ENCODE measurements around the gene RIPK1.
"Not testable (repeated sequence)": the region's sequence is repeated elsewhere in the genome, so short reads cannot be mapped to it uniquely, and the experiment has no call there.

Gene RIPK1

DNA sequence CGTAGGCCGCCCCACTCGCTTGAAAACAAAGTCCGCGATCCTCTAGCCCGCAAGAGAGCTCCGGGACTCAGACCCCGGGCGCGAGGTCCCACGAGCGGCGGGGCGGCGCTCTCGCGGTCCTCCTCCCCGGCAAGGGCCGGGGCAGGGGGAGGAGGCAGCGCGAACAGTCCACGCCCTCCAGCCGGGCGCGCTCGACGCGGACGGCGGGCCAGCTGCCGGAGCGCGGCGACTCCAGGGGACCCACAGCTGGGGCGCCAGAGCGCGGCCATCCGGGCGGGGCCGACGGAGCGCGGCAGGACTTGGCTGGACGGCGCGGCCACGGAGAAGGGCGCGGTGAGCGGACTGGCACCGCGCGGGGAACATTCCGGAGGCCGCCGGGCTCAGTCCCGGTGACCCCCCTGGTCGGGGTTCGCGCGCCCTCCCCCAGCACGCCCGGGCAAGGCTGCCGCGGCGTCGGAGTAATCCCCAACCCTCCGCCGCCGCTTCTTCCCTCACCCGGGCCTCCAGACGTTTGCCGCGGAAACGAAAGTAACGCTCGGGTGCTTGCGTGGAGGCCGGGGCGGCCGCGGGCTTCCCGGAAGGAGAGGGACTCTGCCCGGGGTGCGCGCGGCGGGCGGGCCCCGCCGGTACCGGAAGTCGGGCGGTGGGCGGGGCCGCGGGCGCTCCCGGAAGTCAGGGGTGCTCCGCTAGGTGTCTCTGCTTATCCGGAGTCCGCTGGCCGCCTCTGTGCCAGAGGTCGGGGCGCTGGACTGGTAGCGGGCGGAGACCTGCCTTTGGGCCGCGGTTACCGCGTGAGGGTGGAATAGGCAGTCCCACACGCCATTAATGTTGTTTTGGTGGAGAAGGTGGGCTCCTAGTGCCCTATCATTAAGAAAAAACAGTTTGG is at the start of gene RIPK1:
TSS of gene RIPK1 (plus strand) at position 166 of the 886 bp plus-strand sequence. CDS start 8,330 bp downstream, outside the sequence.
- peak; percentile 69 for DNase-seq

DNA sequence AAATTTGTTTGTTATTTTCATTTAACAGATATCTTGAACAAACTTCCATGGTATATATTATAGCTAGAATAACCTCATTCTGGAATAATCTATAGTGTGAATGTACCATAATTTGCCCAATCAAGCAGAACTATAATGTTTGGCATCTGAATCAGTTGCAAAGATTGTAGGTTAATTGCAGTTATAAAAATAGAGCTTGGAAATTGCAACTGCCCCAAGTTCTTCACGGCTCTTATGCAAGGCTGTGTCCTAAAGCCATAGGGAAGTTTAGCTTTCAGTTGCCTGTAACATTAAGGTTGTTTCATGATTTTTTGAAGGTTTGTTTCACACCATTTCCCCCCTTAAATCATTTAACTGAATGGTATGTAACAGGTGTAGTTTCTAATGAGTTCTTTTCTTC is 49.2 kb upstream of the RIPK1 start:
- DNase-seq = no peak

DNA sequence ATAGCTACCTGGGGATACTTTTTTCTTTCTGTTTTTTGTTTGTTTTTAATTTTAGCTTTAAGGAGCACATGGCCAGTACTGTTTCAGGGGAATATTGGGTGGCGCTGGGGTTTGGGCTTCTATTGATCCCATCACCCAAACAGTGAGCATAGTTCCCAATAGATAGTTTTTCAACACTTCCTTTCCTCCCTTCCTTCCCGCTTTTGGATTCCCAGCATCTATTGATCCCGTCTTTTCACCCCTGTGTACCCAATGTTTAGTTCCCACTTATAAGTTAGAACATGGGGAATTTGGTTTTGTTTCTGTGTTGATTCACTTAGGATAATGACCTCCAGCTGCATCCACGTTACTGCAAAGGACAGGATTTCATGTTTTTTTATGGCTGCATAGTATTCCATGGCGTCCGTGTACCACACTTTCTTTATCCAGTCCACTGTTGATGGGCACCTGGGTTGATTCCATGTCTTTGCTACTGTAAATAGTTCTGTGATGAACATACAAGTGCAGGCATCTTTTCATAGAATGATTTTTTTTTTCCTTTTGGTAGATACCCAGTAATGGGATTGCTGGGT is 48.5 kb upstream of the RIPK1 start:
- no peak for DNase-seq

DNA sequence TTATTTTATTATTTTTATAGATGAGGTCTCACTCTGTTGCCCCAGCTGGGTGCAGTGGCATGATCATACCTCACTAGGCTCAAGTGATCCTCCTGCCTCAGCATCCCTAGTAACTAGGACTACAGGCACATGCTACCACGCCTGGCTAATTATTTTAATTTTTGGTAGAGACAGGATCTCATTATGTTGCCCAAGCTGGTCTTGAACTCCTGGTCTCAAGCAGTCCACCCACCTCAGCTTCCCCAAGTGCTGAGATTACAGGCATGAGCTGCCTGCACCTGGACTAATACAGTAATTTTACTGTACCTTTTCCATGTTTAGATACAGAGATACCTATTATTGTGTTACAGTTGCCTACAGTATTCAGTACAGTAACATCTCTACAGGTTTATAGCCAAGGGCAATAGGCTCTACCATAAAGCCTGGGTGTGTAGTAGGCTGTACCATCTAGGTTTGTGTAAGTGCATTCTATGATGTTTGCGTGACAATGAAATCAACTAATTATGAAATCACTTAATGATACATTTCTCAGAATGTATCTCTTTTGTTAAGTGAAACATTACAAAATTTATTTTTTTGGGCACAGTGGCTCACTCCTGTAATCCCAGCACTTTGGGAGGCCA is 47.2 kb upstream of the RIPK1 start:
- DNase-seq = not testable (repeated sequence)

DNA sequence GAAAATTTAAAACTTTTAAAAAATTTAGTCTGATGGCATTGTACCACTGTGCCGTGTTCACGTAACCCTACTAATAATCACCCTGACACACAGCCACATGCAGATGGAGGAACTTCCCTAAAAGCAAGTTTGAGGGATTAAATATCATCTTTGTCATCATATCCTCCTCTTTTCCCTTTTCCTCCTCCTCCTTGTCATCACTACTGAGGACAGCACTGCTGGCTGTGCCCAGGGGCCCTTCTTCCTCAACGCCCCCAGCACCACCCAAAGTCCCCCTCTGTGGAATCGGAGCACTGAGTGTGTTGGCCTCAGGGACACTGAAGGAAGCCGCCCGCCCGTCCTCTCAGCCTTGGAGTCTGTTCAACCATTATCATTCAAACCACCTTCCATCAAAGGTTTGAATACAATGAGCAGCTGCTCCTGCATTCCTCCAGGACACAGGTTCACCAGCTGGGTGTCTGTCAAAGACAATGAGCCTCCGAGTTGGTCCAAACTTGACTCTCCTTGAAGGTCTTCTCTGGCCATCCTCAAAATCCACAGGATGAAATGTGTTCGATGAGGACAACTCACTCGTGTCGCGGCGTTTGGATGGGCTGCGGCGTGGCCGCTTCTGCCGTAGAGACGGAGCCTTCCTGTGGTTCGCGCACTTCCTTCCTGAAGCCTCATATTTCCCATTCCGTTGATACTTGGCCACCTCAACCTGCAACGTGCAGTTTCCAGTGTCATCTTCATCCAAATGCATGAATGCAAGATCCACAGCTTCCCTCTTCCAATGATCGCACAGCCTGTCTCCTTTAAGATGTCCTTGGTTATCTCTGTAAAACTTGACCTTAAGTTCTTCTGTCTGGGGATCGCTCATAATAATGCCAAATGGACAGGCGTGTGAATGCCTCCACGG is 45.3 kb upstream of the RIPK1 start:
- no peak for DNase-seq

DNA sequence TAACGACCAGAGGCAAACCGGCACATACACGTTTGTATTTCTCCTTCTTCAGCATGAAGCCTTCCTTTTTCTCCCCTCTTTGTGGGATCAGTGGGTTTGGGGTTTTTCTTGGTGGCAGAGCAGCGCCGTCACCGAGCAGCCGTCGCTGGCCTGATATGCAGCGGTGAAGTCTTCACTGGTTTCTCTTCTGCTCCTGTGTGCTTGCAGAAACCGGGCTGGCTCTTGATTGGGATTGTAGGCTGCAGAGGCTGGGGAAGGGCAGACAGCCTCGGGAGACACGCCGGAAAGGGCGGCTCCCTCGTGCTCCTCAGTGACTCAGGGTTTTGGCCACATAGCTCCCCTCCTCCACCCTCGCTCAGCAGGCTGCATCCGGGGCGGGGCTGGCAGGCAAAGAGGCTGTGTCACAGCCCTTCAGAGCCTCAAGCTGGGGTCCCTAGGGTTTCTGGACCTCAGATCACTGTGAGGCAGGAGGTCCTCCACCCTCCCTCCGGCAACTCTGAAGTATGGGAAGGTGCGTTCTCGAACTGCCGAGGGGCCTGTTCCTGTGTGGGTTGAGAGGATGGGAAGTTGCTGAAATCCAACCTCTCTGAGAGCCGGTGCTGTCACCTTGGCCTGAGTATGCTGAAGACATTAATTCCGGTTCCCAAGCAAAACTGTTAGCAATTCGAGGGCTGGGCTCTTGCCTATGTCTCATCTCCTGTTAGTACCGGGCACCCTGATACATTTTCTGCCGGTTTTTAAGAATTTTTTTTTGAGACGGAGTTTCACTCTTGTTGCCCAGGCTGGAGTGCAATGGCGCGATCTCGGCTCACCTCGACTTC is 44.4 kb upstream of the RIPK1 start:
- peak; percentile 66 for DNase-seq

DNA sequence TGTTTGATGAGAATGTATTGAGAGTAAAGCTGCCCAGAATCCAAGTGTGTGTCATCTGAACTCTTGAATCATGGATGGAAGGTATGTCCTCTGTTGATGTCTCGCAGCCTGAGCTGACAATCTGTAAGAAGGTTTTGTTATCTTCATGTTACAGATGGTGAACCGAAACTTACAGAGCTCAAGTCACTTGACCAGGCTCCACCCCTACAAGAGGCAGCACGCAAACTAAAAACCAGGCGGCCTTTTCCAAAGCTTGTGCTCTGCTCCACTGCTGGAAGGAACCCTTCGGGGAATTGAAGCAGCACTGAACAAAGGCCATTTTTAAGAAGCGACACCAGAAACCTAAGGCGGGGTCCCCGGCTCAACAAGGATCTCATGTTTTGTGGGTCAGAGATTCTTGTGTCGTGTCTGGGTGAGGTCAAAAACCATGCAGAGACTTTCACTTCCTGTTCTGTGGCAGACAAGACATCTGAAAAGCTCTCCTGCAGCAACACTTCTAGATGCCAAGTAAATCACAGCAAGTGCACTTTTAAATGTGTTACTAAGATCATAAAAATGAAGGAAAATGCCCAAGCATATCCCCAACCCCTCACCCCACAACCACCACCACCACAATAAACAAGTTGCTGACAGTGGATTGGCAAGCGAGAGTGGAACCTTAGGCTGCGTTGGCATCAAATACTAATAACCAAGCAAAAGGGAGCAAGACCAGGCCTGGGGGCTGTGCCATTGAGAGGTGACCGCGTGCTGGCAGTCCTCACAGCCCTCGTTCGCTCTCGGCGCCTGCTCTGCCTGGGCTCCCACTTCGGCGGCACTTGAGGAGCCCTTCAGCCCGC is 41.3 kb upstream of the RIPK1 start:
- DNase-seq = no peak

DNA sequence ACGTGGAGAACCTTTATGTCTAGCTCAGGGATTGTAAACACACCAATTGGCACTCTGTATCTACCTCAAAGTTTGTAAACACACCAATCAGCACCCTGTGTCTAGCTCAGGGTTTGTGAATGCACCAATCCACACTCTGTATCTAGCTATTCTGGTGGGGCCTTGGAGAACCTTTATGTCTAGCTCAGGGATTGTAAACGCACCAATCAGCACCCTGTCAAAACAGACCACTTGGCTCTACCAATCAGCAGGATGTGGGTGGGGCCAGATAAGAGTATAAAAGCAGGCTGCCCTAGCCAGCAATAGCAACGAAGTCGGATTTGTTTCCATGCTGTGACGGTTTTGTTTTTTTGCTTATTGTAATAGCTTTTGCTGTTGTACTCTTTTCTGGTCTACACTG is 40.1 kb upstream of the RIPK1 start:
- DNase-seq = not testable (repeated sequence)

DNA sequence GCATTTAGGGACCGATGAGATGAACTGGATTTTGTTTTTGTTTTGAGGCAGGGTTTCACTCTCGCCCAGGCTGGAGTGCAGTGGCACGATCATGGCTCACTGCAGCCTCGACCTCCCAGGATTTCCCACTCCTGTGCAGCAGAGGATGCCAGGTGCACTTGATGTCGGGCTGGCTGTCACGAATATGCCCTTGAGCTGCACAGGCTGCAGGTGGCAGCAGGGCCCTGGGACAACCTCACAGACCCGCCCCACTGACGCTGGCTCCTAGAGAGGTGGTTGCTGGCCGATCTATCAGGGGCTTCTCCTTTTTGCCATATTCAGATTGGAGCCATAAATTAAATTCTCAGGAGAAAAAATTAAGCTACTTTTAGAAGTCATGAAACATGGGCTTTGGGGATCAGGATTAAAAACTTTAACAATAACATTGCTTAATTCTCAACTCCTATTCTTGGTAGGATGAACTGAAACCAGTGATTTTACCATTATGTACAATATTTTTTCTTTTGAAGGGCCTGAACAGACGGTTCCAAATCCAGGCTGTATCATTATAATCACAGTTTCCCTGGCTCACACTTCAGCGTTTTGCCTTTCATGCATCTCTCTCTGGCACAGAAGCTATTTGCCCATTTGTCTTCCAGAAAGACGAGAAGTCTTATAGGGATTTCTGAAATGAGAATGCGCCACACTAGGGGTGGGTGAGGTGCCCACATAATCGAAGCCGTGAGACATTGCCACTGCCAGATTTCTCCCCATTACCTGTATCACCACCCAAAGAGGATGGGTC is 36.2 kb upstream of the RIPK1 start:
- no peak for DNase-seq

DNA sequence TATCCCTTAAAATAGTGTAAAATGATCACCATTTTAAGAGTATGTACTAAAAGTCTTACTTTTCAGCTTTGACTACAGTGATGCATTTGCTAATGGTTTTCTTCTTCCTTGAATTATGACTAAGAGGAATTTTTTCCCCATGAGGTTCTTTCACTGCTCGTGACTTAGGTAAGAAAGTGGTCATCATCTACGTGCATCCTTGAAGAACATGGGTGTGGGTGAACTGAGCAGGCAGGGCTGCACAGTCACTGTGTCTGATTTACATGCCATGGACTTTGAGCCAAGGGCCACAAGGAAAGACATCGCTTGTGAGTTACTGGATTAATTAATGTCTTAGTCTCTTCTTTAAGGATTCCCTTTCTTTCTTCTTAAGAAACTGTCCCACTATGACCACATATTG is 35.3 kb upstream of the RIPK1 start:
- no peak for DNase-seq

DNA sequence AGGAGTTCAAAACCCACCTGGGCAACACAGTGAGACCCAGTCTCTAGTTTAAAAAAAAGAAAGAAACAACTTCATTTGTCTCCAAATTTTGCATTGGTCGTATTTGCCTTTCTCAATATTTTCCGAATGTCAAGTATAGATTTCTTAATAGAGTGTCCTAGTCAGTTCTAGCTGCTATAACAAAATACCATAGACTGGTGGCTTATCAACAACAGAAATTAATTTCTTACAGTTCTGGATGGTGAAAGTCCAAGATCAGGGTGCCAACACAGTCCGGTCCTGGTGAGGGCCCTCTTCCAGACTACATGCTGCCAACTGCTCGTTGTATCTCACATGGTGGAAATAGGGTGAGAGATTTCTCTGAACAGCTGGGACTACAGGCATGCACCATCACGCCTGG is 34.6 kb upstream of the RIPK1 start:
- DNase-seq = no peak

DNA sequence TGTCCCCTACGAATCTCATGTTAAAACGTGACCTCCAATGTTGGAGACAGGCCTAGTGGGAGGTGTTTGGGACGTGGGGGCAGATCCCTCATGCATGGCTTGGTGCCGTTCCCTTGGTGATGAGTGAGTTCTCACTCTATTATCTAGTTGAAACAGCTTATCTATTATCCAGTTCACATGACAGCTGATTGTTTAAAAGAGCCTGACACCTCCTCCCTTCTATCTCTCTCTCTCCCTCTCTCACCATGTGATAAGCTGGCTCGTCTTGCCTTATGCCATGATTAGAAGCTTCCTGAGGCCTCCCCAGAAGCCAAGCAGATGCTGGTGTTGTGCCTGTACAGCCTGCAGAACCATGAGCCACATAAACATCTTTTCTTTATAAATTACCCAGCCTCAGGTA is 32.9 kb upstream of the RIPK1 start:
- DNase-seq = no peak

DNA sequence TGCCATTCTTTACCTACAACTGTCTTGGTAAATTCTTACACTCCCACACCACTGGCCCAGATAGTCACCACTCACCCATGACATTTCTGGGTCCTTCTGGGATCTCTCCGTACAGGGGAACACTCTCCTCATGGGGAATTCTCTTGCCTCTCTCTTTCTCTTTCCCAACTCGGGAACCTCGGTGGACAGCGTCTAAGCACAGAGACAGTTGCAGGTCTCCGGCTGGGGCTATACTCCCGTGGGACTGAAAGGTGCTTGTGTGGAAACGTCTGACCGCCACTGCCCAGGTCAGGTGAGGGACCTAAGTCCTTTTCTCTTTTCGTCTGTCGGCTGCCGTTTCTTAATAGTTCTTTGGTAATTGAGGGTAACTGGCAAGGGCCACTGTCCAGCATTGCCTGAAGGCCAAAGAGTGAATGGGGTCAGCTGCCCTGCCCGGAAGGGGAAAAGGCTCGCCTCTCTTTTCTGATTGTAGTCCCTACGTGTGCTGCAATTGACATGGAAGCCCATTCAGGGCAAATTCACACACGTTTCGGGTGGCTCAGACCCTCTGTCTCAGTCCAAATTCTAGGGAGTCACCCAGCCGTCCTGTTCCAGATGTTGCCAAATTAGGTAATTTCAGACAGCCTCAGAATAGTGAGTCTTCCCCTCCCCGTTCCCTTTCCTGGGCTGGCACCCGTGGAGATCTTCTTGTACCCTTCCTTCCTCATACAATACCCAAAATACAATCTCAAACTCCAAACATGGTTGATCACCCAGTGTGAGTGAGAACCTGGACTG is 31.2 kb upstream of the RIPK1 start:
- DNase-seq = no peak

DNA sequence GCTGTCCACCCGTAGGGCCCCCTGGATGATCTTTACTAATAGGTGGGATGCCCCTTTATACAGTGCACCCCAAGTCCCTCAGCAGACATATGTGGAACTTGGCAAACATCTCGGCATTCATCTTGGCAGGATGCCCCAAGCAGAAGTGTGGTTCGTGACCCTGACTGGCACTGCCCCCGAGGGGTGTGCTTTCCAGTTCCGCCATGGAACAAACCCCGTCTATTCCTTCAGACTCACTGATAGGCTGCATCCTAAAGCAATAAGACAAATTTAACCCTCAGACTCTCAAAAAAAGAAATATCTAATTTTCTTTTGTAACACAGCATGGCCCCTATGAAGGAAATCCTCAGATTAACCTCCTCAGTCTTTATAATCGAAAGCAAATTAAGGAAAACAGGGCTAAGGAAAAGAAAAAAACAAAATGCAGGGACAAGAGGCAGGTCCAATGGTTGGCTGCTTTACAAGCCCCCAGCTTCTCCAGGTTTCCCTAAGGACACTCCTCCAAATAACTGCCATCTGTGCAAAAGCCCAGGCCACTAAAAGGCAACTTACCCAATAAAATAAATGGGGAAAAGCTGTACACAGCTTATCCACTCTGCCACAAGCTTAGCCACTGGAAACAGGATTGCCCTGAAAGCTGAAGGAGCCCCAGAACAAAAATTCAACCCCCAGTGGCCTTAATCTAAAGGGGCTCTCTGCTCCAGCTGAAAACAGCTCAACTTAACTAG is 30.5 kb upstream of the RIPK1 start:
- DNase-seq = no peak

DNA sequence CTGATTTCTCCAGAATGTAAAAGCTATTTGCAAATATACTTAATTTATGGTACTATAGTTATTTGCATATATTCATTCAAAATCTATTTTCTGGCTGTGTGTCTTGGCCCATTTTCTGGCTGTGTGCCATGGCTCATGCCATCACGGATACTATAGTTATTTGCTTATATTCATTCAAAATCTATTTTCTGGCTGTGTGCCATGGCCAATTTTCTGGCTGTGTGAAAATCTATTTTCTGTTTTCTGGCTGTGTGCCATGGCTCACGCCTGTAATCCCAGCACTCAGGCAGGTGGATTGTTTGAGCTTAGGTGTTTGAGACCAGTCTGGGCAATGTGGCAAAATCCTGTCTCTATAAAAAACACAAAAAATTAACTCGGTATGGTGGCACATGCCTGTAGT is 28.9 kb upstream of the RIPK1 start:
- no peak for DNase-seq

DNA sequence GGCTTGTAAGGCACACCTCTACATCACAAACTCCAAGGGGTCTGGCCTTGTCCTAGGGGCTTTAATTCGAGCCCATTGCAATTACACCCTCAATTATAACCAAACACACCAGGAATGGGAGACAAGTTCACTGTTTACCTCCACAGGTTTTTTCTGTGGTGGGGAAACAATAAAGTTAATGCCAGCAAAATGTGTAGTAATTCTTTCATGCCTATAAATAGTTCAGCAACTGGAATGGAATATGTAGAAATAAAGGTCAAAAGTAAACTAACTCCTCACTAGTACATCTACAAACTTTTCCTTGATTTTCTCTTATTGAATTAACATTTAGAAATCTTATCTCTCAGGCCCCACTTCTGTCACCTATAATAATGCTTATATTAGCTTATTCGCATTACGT is 27.1 kb upstream of the RIPK1 start:
- DNase-seq = no peak

DNA sequence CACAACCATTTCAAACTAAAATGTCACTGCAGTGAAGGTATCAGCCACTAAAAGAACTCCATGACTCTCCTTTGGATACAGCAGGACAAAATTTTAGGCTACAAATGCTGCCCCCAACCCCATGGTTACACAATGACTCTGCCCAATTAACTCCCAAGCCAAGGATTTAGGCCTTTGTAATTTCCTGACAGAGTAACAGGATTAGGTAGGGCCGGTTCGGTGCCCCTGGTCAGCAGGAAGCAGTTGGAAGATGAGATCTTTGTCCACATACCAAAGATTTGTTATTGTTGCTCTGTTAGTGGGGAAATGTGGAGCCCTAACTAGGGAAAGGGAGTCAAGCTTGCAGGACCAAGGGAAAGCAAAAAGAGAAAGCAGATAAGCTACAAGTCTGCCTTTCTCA is 26.7 kb upstream of the RIPK1 start:
- no peak for DNase-seq

DNA sequence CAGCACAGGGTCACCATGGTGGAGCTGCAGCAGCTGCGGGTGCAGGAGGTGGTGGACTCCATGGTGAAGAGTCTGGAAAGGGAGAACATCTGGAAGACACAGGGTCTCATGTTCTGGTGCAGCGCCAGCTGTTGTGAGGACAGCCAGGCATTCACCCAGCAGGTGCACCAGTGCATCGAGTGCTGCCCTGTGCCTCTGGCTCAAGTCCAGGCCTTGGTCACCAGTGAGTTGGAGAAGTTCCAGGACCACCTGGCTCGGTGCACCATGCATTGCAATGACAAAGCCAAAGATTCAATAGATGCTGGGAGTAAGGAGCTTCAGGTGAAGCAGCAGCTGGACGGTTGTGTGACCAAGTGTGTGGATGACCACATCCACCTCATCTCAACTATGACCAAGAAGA is 22.9 kb upstream of the RIPK1 start:
- no peak for DNase-seq

DNA sequence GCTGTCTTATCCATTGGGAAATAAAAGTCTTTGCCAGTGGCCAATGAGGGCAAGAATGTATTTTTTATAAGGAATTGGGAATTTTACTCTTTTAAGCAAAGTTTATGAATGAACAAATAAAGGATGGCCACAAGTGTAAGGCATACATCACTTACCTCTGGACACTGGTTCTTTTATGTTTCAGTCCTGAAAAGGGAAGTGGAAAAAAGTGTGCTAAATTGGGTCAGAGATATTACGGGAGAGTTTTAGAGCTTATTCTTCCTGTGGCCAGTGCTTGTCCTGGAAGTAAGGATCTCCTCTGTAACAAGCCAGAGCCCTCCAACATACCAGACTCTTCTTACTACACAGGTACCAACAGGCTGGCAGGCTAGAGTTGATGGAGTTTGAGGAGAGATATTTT is 22.5 kb upstream of the RIPK1 start:
- DNase-seq = no peak
